Measurements from ENCODE around the gene PARL. TPM values are rescaled to one million over a fixed set of nuclear protein-coding genes. Genes with fewer than 3 reads are reported as not detected.

The PARL gene
- total RNA-seq, 1 experiment from 2014 or later = 69.2 TPM

GRCh38 chr3:183818706-183819624 is 65.7 kb downstream of the PARL start:
- Histone ChIP-seq H2AFZ (ENCODE audit: low read length) (no peak overlapping the region), H3F3A (ENCODE audit: low read length, unreplicated experiment) (no peaks in the 10 kb centered on the region), H3K79me2 (ENCODE audit: low read length) (no peaks in the 10 kb centered on the region), H3K27ac (ENCODE audit: low read length) (no peak overlapping the region), H3K4me3 (ENCODE audit: low read length) (no peak overlapping the region), H3K9ac (ENCODE audit: low read length) (no peak overlapping the region), H3K36me3 (ENCODE audit: low read depth, low read length) (0 out of 2 replicates have a peak, but pooled peaks cover 3% of the 10 kb centered on the region), H3K9me2 (replicated peaks; ENCODE audit: low read length) (no peaks in the 10 kb centered on the region), H3K4me2 (ENCODE audit: low read length) (no peak overlapping the region), H3K4me1 (ENCODE audit: insufficient read depth, low read length) (peaks cover under 1% of the 10 kb centered on the region), H3K9me3 (ENCODE audit: low read length) (no peaks in the 10 kb centered on the region), H3K27me3 (ENCODE audit: low read length) (no peaks in the 10 kb centered on the region), H4K20me1 (ENCODE audit: low read length) (no peaks in the 10 kb centered on the region)
- BruUV-seq (replicated peaks) = no TSS peak
- CTCF ChIA-PET = no interaction called here
- TF ChIP-seq EZH2 (IDR thresholded peaks at IDR 0.05; ENCODE audit: low read length, unreplicated experiment) = no peak
- TF ChIP-seq, protein P1, sequence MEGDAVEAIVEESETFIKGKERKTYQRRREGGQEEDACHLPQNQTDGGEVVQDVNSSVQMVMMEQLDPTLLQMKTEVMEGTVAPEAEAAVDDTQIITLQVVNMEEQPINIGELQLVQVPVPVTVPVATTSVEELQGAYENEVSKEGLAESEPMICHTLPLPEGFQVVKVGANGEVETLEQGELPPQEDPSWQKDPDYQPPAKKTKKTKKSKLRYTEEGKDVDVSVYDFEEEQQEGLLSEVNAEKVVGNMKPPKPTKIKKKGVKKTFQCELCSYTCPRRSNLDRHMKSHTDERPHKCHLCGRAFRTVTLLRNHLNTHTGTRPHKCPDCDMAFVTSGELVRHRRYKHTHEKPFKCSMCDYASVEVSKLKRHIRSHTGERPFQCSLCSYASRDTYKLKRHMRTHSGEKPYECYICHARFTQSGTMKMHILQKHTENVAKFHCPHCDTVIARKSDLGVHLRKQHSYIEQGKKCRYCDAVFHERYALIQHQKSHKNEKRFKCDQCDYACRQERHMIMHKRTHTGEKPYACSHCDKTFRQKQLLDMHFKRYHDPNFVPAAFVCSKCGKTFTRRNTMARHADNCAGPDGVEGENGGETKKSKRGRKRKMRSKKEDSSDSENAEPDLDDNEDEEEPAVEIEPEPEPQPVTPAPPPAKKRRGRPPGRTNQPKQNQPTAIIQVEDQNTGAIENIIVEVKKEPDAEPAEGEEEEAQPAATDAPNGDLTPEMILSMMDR (conservative IDR thresholded peaks at IDR 0.05; ENCODE audit: low read depth, low read length) = no peak
- TF ChIP-seq EZH2phosphoT487 (IDR thresholded peaks at IDR 0.05; ENCODE audit: borderline replicate concordance, low read length) = no peak
- intact Hi-C loops (cut with micrococcal nuclease) = no loop called here
- POLR2A ChIA-PET (ENCODE audit: unreplicated experiment) = no interaction called here
- ATAC-seq = no peak
- DNase-seq = no peak

- ChIA-PET CTCF (no interaction called here), POLR2A (ENCODE audit: unreplicated experiment) (no interaction called here)
- TF ChIP-seq EZH2 (IDR thresholded peaks at IDR 0.05; ENCODE audit: low read length, unreplicated experiment) (no peak), EZH2phosphoT487 (IDR thresholded peaks at IDR 0.05; ENCODE audit: borderline replicate concordance, low read length) (no peak)
- TF ChIP-seq, protein P1 (conservative IDR thresholded peaks at IDR 0.05; ENCODE audit: low read depth, low read length) = no peak
- no peak overlapping the region for H2AFZ ChIP-seq (ENCODE audit: low read length)
- H3K36me3 ChIP-seq (ENCODE audit: low read depth, low read length) = 0 out of 2 replicates have a peak, but pooled peaks cover 3% of the 10 kb centered on the region
- no peak for ATAC-seq
- H3K9me2 ChIP-seq (replicated peaks; ENCODE audit: low read length) = no peaks in the 10 kb centered on the region
- no peak for DNase-seq
- H3K9ac ChIP-seq (ENCODE audit: low read length) = no peak overlapping the region
- BruUV-seq (replicated peaks) = no TSS peak
- no peaks in the 10 kb centered on the region for H3K4me1 ChIP-seq (ENCODE audit: insufficient read depth, low read length)
- H3F3A ChIP-seq (ENCODE audit: low read length, unreplicated experiment) = no peaks in the 10 kb centered on the region
- intact Hi-C loops (cut with micrococcal nuclease) = no loop called here
- H3K9me3 ChIP-seq (ENCODE audit: low read length) = no peaks in the 10 kb centered on the region
- no peaks in the 10 kb centered on the region for H4K20me1 ChIP-seq (ENCODE audit: low read length)
- no peak overlapping the region for H3K27ac ChIP-seq (ENCODE audit: low read length)
- no peaks in the 10 kb centered on the region for H3K27me3 ChIP-seq (ENCODE audit: low read length)
- H3K79me2 ChIP-seq (ENCODE audit: low read length) = no peaks in the 10 kb centered on the region
- H3K4me2 ChIP-seq (ENCODE audit: low read length) = no peak overlapping the region
- no peak overlapping the region for H3K4me3 ChIP-seq (ENCODE audit: low read length)
Observed at GRCh38 chr3:183818041-183818620, 66.5 kb downstream of the PARL start.

DNA sequence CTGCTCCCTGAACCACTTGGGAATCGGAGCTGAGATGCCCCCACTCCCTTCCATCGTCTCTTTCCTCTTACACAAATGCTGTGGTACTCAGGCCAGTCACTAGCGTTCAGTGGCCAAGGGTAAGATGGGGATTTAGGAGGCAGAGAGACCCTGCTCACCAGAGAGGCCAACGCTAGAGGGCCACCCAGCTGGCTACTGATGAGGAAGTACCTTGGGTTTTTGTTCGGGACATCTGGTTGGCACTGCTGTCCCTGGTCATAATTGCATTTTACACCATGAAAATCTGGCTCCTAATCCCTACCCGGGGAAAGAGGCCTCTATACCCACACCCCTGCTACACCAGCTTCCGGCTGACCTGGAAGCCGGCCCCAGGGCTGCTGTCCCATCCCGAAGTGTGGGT is 67.0 kb downstream of the PARL start:
- H3K9me2 ChIP-seq (replicated peaks; ENCODE audit: low read length) = no peaks in the 10 kb centered on the region
- H3K27ac ChIP-seq (ENCODE audit: low read length) = no peak overlapping the region
- no TSS peak for BruUV-seq (replicated peaks)
- H3K4me3 ChIP-seq (ENCODE audit: low read length) = no peak overlapping the region
- H2AFZ ChIP-seq (ENCODE audit: low read length) = no peak overlapping the region
- intact Hi-C loops (cut with micrococcal nuclease) = no loop called here
- H3K36me3 ChIP-seq (ENCODE audit: low read depth, low read length) = 0 out of 2 replicates have a peak, but pooled peaks cover 3% of the 10 kb centered on the region
- no peaks in the 10 kb centered on the region for H3K27me3 ChIP-seq (ENCODE audit: low read length)
- ChIA-PET POLR2A (ENCODE audit: unreplicated experiment) (no interaction called here), CTCF (no interaction called here)
- H4K20me1 ChIP-seq (ENCODE audit: low read length) = no peaks in the 10 kb centered on the region
- no peak overlapping the region for H3K4me2 ChIP-seq (ENCODE audit: low read length)
- no peak for DNase-seq
- no peaks in the 10 kb centered on the region for H3K9me3 ChIP-seq (ENCODE audit: low read length)
- no peak for ATAC-seq
- no peak overlapping the region for H3K9ac ChIP-seq (ENCODE audit: low read length)
- TF ChIP-seq EZH2phosphoT487 (IDR thresholded peaks at IDR 0.05; ENCODE audit: borderline replicate concordance, low read length) (no peak), EZH2 (IDR thresholded peaks at IDR 0.05; ENCODE audit: low read length, unreplicated experiment) (no peak)
- TF ChIP-seq, protein P1 (conservative IDR thresholded peaks at IDR 0.05; ENCODE audit: low read depth, low read length) = no peak
- H3K79me2 ChIP-seq (ENCODE audit: low read length) = no peaks in the 10 kb centered on the region
- H3K4me1 ChIP-seq (ENCODE audit: insufficient read depth, low read length) = no peaks in the 10 kb centered on the region
- H3F3A ChIP-seq (ENCODE audit: low read length, unreplicated experiment) = no peaks in the 10 kb centered on the region
